Measurements from ENCODE around the gene DIP2B.

Gene DIP2B

DNA sequence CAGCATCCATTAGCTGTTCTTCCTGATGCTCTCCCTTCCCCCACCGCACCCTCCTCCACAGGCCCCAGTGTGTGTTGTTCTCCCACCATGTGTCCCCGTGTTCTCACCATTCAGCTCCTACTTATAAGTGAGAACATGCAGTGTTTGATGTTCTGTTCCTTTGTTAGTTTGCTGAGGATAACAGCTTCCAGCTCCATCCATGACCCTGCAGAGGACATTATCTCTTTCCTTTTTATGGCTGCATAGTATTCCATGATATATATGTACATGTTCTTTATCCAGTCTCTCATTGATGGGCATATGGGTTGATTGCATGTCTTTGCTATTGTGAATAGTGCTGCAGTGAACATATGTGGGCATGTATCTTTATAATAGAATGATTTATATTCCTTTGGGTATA lies 268.1 kb downstream of the DIP2B start:
- TF ChIP-seq GATA3 (IDR thresholded peaks at IDR 0.05; ENCODE audit: low read depth, low read length) (no peak), GATA2 (IDR thresholded peaks at IDR 0.05; ENCODE audit: low read depth, low read length) (no peak)

GRCh38 chr12:50775251-50775650 lies 270.5 kb downstream of the DIP2B start:
- TF ChIP-seq GATA2 (IDR thresholded peaks at IDR 0.05; ENCODE audit: low read depth, low read length) (no peak), GATA3 (IDR thresholded peaks at IDR 0.05; ENCODE audit: low read depth, low read length) (no peak)

- no peak for TF ChIP-seq GATA3 (IDR thresholded peaks at IDR 0.05; ENCODE audit: low read depth, low read length)
- TF ChIP-seq GATA2 (IDR thresholded peaks at IDR 0.05; ENCODE audit: low read depth, low read length) = no peak
Observed at GRCh38 chr12:50776749-50777728, 272.3 kb downstream of the DIP2B start.

GRCh38 chr12:50778663-50779590 lies 274.1 kb downstream of the DIP2B start:
- TF ChIP-seq GATA3 (IDR thresholded peaks at IDR 0.05; ENCODE audit: low read depth, low read length) (no peak), GATA2 (IDR thresholded peaks at IDR 0.05; ENCODE audit: low read depth, low read length) (no peak)

- TF ChIP-seq GATA3 (IDR thresholded peaks at IDR 0.05; ENCODE audit: low read depth, low read length) = no peak
- TF ChIP-seq GATA2 (IDR thresholded peaks at IDR 0.05; ENCODE audit: low read depth, low read length) = no peak
Observed at GRCh38 chr12:50780013-50780412, 275.2 kb downstream of the DIP2B start.

DNA sequence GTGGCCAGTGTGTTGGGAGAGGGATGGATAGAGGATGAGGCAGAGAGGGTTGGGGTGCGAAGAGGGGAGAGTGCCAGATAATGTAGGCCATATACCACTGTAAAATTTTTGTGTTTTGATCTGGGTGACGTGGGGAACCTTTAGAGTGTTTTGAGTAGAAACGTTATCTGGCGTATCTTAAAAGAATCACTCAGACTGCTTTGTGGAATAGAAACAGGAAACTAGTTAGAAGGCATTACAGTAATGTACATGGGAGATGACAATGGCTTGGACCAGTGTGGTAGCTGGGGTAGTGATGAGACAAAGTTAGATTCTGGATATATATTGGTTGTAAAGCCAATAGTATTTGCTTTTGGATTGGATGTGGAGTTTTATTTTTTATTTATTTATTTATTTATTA lies 279.7 kb downstream of the DIP2B start:
- TF ChIP-seq GATA3 (IDR thresholded peaks at IDR 0.05; ENCODE audit: low read depth, low read length) (no peak), GATA2 (IDR thresholded peaks at IDR 0.05; ENCODE audit: low read depth, low read length) (no peak)

DNA sequence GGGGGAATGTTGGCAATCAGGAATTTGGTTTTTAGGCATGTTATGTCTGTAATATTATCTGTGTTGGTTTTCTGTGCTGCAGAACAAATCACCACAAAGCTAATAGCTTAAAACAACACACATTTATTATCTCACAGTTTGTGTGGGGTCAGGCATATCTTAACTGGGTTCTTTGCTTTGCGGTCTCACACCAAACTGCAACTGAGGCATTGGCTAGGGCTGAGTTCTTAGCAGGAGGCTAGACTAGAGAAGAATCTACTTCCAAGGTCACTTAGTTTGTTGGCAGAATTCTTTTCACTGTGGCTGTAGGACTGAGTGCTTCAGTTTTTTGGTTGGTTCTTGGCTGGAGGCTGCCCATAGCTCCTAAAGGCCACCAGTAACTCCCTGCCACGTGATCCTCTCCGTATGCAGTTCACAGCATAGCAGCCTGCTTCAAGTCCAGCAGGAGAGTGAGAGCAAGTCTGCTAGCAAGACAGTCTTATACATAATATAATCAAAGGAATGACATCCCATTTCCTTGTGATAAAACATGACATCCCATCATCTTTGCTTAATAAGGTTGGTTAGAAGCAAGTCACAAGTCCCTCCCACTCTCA lies 280.7 kb downstream of the DIP2B start:
- TF ChIP-seq GATA3 (IDR thresholded peaks at IDR 0.05; ENCODE audit: low read depth, low read length) (no peak), GATA2 (IDR thresholded peaks at IDR 0.05; ENCODE audit: low read depth, low read length) (no peak)

DNA sequence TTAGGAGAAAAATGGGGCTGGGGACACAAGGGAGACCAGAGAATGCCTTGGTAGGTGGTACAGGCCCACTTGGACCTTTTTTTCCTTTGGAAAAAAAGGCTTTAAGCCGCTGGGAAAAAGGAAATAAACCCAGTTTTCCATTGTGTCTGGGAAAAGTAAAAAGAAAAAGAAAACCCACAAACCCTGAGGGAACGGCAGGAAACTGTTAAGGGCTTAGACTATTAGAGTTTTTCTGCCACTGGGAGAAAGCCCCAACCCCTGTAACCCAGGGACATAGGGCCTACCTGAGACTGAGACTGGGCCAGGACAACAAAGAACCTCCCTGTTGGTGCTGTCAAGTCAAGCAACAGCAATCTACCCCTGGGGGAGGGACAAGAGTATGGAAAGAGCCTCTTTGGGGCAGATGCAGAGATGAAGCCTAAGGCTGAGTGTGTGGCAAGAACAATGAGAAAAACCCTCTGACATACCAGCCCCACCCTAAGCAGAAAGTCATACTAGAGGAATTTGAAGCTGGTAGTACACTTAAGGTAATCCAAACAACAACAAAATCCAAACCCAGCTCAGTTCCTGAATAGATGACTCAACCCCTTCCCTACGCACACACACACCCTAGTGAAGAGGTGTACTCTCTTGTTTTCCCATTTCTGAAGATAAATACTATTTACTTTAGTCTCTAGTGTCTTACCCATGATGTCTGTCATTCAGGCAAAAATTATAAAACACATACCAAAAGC lies 281.9 kb downstream of the DIP2B start:
- no peak for TF ChIP-seq GATA3 (IDR thresholded peaks at IDR 0.05; ENCODE audit: low read depth, low read length)
- no peak for TF ChIP-seq GATA2 (IDR thresholded peaks at IDR 0.05; ENCODE audit: low read depth, low read length)

DNA sequence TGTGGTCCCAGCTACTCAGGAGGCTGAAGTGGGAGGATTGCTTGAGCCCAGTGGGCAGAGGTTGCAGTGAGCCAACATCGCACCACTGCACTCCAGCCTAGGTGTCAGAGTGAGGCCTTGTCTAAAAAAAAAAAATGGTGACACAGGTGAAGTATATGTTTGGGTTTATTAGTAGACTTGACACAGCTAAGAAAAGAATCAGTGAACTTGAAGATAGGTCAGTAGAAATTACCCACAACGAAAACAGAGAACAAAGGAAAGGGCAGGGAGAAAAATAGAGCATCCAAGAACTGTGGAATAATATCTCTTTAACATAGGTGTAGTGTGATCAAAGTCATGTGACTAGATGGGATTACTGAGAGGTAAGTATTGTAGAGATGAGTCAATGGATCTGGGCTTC lies 282.8 kb downstream of the DIP2B start:
- TF ChIP-seq GATA2 (IDR thresholded peaks at IDR 0.05; ENCODE audit: low read depth, low read length) = no peak
- TF ChIP-seq GATA3 (IDR thresholded peaks at IDR 0.05; ENCODE audit: low read depth, low read length) = no peak

- no peak for TF ChIP-seq GATA3 (IDR thresholded peaks at IDR 0.05; ENCODE audit: low read depth, low read length)
- TF ChIP-seq GATA2 (IDR thresholded peaks at IDR 0.05; ENCODE audit: low read depth, low read length) = no peak
Observed at GRCh38 chr12:50788561-50788960, 283.8 kb downstream of the DIP2B start.

DNA sequence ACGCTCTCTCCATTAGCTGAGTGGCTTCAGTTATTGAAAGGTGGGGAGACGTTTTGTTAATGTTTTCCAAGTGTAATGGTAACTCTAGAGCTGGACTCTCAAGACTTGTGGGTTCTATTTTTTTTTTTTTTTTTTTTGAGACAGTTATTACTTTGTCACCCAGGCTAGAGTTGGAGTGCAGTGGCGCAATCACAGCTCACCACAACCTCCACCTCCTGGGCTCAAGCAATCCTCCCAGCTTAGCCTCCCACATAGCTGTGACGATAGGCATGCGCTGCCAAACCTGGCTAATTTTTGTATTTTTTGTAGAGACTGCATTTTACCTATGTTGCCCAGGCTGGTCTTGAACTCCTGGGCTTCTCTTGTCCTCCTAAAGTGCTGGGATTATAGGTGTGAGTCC lies 285.3 kb downstream of the DIP2B start:
- no peak for TF ChIP-seq GATA2 (IDR thresholded peaks at IDR 0.05; ENCODE audit: low read depth, low read length)
- TF ChIP-seq GATA3 (IDR thresholded peaks at IDR 0.05; ENCODE audit: low read depth, low read length) = no peak

All from SH-SY5Y (cell line).